Measurements from ENCODE around the gene TPPP2.

DNA sequence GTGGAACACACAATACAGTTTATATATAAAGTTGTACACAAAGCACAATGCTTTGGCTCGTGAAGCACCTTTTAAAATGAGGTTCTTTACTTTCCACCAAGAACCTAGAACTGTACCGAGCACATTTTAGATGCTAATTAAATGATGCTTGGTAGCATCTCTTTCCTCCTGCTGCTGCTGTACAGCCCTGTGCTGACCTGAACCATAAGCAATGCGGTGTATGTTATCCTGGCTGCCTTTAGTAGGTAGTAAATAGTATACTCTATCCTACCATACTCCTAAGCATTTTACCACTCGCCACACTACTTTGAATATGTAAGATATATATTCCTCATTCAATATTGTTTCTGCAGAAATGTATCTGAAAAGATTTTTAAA, 24.7 kb downstream of the TPPP2 start:
- TF ChIP-seq, protein P1, sequence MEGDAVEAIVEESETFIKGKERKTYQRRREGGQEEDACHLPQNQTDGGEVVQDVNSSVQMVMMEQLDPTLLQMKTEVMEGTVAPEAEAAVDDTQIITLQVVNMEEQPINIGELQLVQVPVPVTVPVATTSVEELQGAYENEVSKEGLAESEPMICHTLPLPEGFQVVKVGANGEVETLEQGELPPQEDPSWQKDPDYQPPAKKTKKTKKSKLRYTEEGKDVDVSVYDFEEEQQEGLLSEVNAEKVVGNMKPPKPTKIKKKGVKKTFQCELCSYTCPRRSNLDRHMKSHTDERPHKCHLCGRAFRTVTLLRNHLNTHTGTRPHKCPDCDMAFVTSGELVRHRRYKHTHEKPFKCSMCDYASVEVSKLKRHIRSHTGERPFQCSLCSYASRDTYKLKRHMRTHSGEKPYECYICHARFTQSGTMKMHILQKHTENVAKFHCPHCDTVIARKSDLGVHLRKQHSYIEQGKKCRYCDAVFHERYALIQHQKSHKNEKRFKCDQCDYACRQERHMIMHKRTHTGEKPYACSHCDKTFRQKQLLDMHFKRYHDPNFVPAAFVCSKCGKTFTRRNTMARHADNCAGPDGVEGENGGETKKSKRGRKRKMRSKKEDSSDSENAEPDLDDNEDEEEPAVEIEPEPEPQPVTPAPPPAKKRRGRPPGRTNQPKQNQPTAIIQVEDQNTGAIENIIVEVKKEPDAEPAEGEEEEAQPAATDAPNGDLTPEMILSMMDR (conservative IDR thresholded peaks at IDR 0.05; ENCODE audit: low read length) = no peak
- TF ChIP-seq EZH2phosphoT487 (IDR thresholded peaks at IDR 0.05; ENCODE audit: borderline replicate concordance, low read depth, low read length) = no peak
